Stimulated activated CD4-positive, alpha-beta T cell treated with anti-CD3 and anti-CD28 coated beads, Interleukin-15, amount 100 ng/mL, for 24 hours (primary cell): ENCODE data around the gene MRPL55.

Source experiments
- DNase-seq: peaks from one replicate; pipeline ENCODE4 v3.0.0-alpha.2; 2020

MRPL55 gene

GRCh38 chr1:228066891-228067654 is 42.0 kb downstream of the MRPL55 start:
- no peak for DNase-seq

DNA sequence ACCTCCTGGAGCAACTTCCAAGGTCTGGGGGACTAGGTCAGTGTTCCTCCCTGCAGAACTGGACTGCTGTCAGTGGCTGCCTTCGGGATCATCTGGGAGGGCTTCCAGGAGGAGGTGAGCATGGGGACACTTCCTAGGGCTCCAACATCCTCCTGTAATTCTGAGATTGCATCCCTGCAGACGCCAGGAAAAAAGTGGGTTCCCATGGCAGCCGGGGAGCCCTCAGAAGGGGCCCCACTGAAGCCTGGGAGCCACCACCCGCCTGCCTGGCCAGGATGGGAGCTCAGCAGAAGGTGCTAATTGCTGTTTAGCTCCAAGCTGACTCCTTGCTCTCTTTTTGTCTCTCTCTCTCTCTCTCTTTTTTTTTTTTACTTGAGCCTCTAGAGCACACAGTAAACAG is 42.7 kb downstream of the MRPL55 start:
- no peak for DNase-seq

- no peak for DNase-seq
Measured at GRCh38 chr1:228065543-228066347, 43.4 kb downstream of the MRPL55 start.

DNA sequence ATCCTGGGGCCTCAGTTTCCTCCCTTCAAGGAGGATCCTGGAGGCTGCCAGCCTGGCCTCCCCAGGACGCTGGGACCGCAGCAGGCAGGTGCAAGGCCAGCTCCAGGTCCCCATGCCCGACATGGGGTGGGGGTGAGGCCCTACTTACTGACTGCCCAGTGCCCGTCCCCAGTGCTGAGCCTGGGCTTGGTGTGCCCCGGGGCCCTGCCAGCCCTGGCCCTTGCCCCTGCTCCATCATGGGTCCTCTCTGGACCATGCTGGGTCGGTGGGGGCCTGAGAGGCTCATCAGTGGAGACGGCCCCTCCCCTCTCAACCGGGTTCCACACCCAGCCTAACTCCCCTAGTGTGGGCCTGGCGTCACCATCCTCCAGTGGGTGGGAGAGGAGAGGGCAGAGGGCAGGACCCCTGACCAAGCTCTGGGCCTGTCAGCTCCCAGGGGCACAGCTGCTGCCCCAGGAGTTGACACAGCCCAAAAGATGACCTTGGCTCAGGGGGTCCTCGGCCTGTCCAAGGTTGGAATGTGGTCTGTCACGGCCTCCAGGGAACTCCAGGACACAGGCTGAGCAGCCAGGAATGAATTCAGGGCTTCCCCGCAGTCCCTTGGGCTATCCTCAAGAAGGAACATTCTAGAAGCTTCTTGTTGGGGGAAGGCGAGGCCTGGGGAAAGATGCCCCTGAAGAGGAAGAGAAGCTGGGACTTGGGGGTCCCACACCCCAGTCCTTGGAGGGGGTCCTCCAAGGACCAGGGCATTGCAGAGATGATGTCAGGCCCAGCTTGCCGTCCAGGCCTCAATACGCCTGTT is 44.2 kb downstream of the MRPL55 start:
- DNase-seq: no peak

- no peak for DNase-seq
Measured at GRCh38 chr1:228064296-228064695, 44.8 kb downstream of the MRPL55 start.

GRCh38 chr1:228063251-228064191 is 45.6 kb downstream of the MRPL55 start:
- DNase-seq: no peak

GRCh38 chr1:228062812-228063211 is 46.3 kb downstream of the MRPL55 start:
- DNase-seq: no peak

DNA sequence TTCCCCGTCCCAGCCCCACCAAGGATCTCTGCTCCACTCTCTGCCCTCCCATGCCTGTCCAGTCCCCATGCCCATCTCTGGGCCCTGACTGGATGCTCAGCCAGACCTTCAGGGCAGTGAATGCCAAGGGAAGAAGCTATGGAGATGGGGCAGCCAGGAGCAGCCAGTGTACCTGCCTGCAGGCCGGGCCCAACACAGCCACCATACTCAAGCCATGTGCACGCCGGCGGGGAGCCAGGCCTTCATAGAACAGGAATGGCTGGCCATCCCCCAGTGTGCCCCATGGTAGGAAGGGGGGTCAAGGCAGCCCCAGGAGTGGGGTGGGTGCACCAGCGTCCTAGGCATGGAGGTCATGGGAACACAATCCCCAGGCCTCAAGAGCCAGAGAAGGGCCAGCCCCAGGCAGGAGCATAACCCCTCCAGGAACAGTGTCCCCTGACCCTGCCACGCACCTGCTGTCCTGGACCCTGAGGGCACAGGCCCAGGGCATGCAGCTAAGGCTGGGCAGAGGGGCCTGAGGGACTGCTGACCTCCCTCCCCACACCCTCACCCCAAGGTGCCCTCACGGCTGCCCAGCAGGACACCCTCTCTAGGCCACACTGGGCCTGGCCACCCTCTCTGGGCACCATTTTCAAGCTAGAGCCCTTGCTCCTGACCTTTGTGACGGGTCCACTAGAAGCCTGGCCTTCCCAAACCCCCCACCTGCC is 46.9 kb downstream of the MRPL55 start:
- DNase-seq: no peak

DNA sequence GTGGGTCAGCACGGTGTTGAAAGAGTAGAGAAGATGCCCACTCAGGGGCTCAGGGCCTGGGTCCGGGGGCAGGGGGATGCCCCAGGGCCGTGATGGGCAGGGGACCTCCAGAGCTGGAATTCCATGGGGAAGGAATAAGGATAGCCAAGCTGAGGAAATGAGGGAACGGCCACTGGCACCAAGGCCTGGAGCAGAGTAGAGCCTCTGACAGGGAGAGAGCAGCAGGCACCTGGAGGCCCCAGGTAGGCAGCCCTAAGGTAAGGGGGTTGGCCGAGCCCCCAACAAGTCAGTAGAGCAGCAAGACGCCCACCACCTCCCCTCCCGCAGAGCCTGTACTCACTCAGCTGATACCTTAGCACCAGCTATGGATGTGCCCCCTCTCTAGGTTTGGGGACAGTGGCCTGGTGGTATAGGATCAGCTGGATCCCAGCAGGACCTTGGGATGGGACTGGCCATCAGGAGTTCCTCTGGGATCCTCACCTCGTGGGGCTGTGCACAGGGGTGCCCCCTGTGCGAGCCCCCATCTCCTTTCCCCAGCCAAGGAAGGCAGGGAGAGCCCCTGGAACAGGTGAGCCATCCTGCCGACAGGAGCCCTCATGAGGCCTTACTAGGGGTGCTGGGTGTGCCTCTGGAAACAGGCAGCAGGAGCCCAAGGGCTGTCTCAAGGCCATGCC is 47.6 kb downstream of the MRPL55 start:
- DNase-seq: no peak

DNA sequence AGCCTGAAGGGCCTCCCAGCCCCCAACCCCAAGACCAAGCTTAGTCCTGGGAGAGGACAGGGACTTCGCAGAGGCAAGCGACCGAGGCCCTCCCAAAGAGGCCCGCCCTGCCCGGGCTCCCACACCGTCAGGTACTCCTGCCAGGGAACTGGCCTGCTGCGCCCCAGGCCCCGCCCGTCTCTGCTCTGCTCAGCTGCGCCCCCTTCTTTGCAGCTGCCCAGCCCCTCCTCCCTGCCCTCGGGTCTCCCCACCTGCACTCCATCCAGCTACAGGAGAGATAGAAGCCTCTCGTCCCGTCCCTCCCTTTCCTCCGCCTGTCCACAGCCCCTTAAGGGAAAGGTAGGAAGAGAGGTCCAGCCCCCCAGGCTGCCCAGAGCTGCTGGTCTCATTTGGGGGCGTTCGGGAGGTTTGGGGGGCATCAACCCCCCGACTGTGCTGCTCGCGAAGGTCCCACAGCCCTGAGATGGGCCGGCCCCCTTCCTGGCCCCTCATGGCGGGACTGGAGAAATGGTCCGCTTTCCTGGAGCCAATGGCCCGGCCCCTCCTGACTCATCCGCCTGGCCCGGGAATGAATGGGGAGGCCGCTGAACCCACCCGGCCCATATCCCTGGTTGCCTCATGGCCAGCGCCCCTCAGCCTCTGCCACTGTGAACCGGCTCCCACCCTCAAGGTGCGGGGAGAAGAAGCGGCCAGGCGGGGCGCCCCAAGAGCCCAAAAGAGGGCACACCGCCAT is 48.5 kb downstream of the MRPL55 start:
- no peak for DNase-seq

- peak; percentile 78 for DNase-seq
Measured at GRCh38 chr1:228059634-228060457, 49.3 kb downstream of the MRPL55 start.

DNA sequence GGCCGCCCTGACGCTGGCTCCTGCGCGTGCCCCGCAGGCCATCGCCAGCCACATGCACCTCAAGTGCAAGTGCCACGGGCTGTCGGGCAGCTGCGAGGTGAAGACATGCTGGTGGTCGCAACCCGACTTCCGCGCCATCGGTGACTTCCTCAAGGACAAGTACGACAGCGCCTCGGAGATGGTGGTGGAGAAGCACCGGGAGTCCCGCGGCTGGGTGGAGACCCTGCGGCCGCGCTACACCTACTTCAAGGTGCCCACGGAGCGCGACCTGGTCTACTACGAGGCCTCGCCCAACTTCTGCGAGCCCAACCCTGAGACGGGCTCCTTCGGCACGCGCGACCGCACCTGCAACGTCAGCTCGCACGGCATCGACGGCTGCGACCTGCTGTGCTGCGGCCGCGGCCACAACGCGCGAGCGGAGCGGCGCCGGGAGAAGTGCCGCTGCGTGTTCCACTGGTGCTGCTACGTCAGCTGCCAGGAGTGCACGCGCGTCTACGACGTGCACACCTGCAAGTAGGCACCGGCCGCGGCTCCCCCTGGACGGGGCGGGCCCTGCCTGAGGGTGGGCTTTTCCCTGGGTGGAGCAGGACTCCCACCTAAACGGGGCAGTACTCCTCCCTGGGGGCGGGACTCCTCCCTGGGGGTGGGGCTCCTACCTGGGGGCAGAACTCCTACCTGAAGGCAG is 50.0 kb downstream of the MRPL55 start:
- DNase-seq: peak; percentile 47

GRCh38 chr1:228058172-228058948 is 50.7 kb downstream of the MRPL55 start:
- no peak for DNase-seq
